GM12872 (cell line): ENCODE data around the gene PRG3.
A peak's percentile ranks its signal among the peaks of the same experiment; 100 is the strongest.

Experiments
- CTCF ChIP-seq: IDR thresholded peaks from 3 replicates; pipeline ENCODE4 v1.5.1; 2011; ENCODE audit warnings: low read depth, mild to moderate bottlenecking, low read length, moderate library complexity; ENCODE audit not compliant: insufficient read depth

The PRG3 gene

GRCh38 chr11:57347336-57347735, 33.6 kb downstream of the PRG3 start:
- TF ChIP-seq CTCF = no peak

- TF ChIP-seq CTCF = peak; percentile 78
Observed at GRCh38 chr11:57345555-57346211, 35.3 kb downstream of the PRG3 start.

- TF ChIP-seq CTCF = no peak
Observed at GRCh38 chr11:57344826-57345225, 36.1 kb downstream of the PRG3 start.

GRCh38 chr11:57343825-57344224, 37.1 kb downstream of the PRG3 start:
- no peak for TF ChIP-seq CTCF

GRCh38 chr11:57342702-57343101, 38.2 kb downstream of the PRG3 start:
- TF ChIP-seq CTCF = no peak

GRCh38 chr11:57341250-57341808, 39.6 kb downstream of the PRG3 start:
- TF ChIP-seq CTCF = no peak

GRCh38 chr11:57340039-57340615, 40.8 kb downstream of the PRG3 start:
- 0 out of 3 replicates have a peak, but pooled peaks have one; percentile 18 for TF ChIP-seq CTCF
